Measurements from ENCODE around the gene SRGAP1. TPM values are rescaled to one million over a fixed set of nuclear protein-coding genes. Genes with fewer than 3 reads are reported as not detected.

Gene SRGAP1
- total RNA-seq, 3 donors from 2014 or later = 12.2 to 23.9 (median 15.9) TPM

GRCh38 chr12:64184216-64184615 is 339.7 kb downstream of the SRGAP1 start:
- Histone ChIP-seq H3K36me3 (ENCODE audit: low read depth) (no peaks in the 10 kb centered on the region), H3K4me1 (ENCODE audit: low read depth) (no peaks in the 10 kb centered on the region), H3K4me3 (no peak overlapping the region), H3K9me3 (no peaks in the 10 kb centered on the region)
- no peak for TF ChIP-seq CTCF (IDR thresholded peaks at IDR 0.05)
- DNase-seq (no peak), ATAC-seq (no peak)
- intact Hi-C loops (cut with DNase I, micrococcal nuclease) = loop anchor here in 1 of 2 donors (5.0 kb wide), 1 partner anchor 342 kb away; the partner anchor contains the start of gene SRGAP1

- no peak for ATAC-seq
- Histone ChIP-seq H3K9me3 (no peaks in the 10 kb centered on the region), H3K4me1 (ENCODE audit: low read depth) (no peaks in the 10 kb centered on the region), H3K4me3 (no peak overlapping the region), H3K36me3 (ENCODE audit: low read depth) (no peaks in the 10 kb centered on the region)
- TF ChIP-seq CTCF (IDR thresholded peaks at IDR 0.05) = no peak
- no peak for DNase-seq
- intact Hi-C loops (cut with DNase I, micrococcal nuclease) = no loop called here
These were observed 342.3 kb downstream of the SRGAP1 start for GRCh38 chr12:64186789-64187188.

- Histone ChIP-seq H3K4me3 (no peak overlapping the region), H3K4me1 (ENCODE audit: low read depth) (no peaks in the 10 kb centered on the region), H3K9me3 (no peaks in the 10 kb centered on the region), H3K36me3 (ENCODE audit: low read depth) (no peaks in the 10 kb centered on the region)
- intact Hi-C loops (cut with DNase I, micrococcal nuclease) = no loop called here
- no peak for DNase-seq
- ATAC-seq = no peak
- TF ChIP-seq CTCF (IDR thresholded peaks at IDR 0.05) = no peak
These were observed 342.9 kb downstream of the SRGAP1 start for GRCh38 chr12:64187370-64187769.

GRCh38 chr12:64187794-64188193 is 343.3 kb downstream of the SRGAP1 start:
- no peak for DNase-seq
- no peak for TF ChIP-seq CTCF (IDR thresholded peaks at IDR 0.05)
- no peaks in the 10 kb centered on the region for H3K9me3 ChIP-seq
- ATAC-seq = no peak
- no peaks in the 10 kb centered on the region for H3K36me3 ChIP-seq (ENCODE audit: low read depth)
- no peak overlapping the region for H3K4me3 ChIP-seq
- intact Hi-C loops (cut with DNase I, micrococcal nuclease) = no loop called here
- no peaks in the 10 kb centered on the region for H3K4me1 ChIP-seq (ENCODE audit: low read depth)

GRCh38 chr12:64189530-64189929 is 345.0 kb downstream of the SRGAP1 start:
- TF ChIP-seq CTCF (IDR thresholded peaks at IDR 0.05) = no peak
- intact Hi-C loops (cut with DNase I, micrococcal nuclease) = no loop called here
- no peak for DNase-seq
- peak; percentile 61 for ATAC-seq
- Histone ChIP-seq H3K36me3 (ENCODE audit: low read depth) (no peaks in the 10 kb centered on the region), H3K4me3 (no peak overlapping the region), H3K4me1 (ENCODE audit: low read depth) (no peaks in the 10 kb centered on the region), H3K9me3 (no peaks in the 10 kb centered on the region)

- no peak for DNase-seq
- intact Hi-C loops (cut with DNase I, micrococcal nuclease) = no loop called here
- Histone ChIP-seq H3K4me3 (no peak overlapping the region), H3K4me1 (ENCODE audit: low read depth) (no peaks in the 10 kb centered on the region), H3K36me3 (ENCODE audit: low read depth) (no peaks in the 10 kb centered on the region), H3K9me3 (no peaks in the 10 kb centered on the region)
- ATAC-seq = no peak
- no peak for TF ChIP-seq CTCF (IDR thresholded peaks at IDR 0.05)
These were observed 345.6 kb downstream of the SRGAP1 start for GRCh38 chr12:64190140-64190539.

All from mucosa of descending colon (tissue), 3 donors.